WTC11 (cell line): ENCODE measurements around the gene PDE3B. TPM values are rescaled to one million over a fixed set of nuclear protein-coding genes. Genes with fewer than 3 reads are reported as not detected.
"Not testable (repeated sequence)": the region's sequence is repeated elsewhere in the genome, so short reads cannot be mapped to it uniquely, and the experiment has no call there.

Experiments
- ATAC-seq: fragments of 200-7000 bp; cut with Tn5 transposase; 2 replicates; pipeline ENCODE4 v1.10.0; 2021; ENCODE audit warnings: mild to moderate bottlenecking, moderate library complexity
- CTCF ChIA-PET: fragments of 300-600 bp; sonication (Branson Sonifier 250); formaldehyde crosslinking; loops from one replicate; lab custom pipeline; 2021; ENCODE audit warnings: antibody characterized with exemption; lab: Charles Lee
- POLR2A ChIA-PET: fragments of 350-600 bp; sonication (Branson Sonifier 250); formaldehyde crosslinking; loops from one replicate; lab custom pipeline; 2021; ENCODE audit warnings: antibody characterized with exemption; lab: Charles Lee
- DNase-seq: peaks from one replicate; pipeline ENCODE4 v3.0.0; 2021; ENCODE audit warnings: low spot score
- H3K27ac Mint-ChIP-seq: 2 replicates; pipeline ENCODE4 v1.8.0; 2021; ENCODE audit warnings: mixed read lengths
- H3K27me3 Mint-ChIP-seq: 2 replicates; pipeline ENCODE4 v1.8.0; 2021; ENCODE audit warnings: low read depth, mild to moderate bottlenecking, moderate library complexity, mixed read lengths
- H3K36me3 Mint-ChIP-seq: 2 replicates; pipeline ENCODE4 v1.8.0; 2021; ENCODE audit warnings: mixed read lengths
- H3K4me1 Mint-ChIP-seq: 2 replicates; pipeline ENCODE4 v1.8.0; 2022; ENCODE audit warnings: mixed read lengths
- H3K4me3 Mint-ChIP-seq: 2 replicates; pipeline ENCODE4 v1.8.0; 2021; ENCODE audit warnings: mild to moderate bottlenecking, moderate library complexity, mixed read lengths
- H3K9me3 Mint-ChIP-seq: 2 replicates; pipeline ENCODE4 v1.8.0; 2021; ENCODE audit warnings: mixed read lengths
- AFF4 ChIP-seq: sonication (generic); formaldehyde crosslinking; IDR thresholded peaks from 2 replicates; pipeline ENCODE4 v1.8.1; 2023; ENCODE audit warnings: mild to moderate bottlenecking, missing genetic modification reagents, borderline replicate concordance
- ARID4B ChIP-seq: sonication (generic); formaldehyde crosslinking; IDR thresholded peaks from 2 replicates; pipeline ENCODE4 v1.8.0; 2023; ENCODE audit warnings: missing genetic modification reagents, mild to moderate bottlenecking, borderline replicate concordance
- ATF2 ChIP-seq: sonication (generic); formaldehyde crosslinking; IDR thresholded peaks from 2 replicates; pipeline ENCODE4 v1.8.1; 2022; ENCODE audit warnings: low read depth, missing genetic modification reagents, borderline replicate concordance
- ESRRA ChIP-seq: sonication (generic); formaldehyde crosslinking; IDR thresholded peaks from 2 replicates; pipeline ENCODE4 v1.8.1; 2022; ENCODE audit warnings: mild to moderate bottlenecking, missing genetic modification reagents, borderline replicate concordance
- JAZF1 ChIP-seq: fragments of 250-450 bp; sonication (Bioruptor Pico); IDR thresholded peaks from 2 replicates; pipeline ENCODE4 v1.9.0; 2021; ENCODE audit warnings: moderate library complexity, mild to moderate bottlenecking, inconsistent platforms
- MAX ChIP-seq: sonication (generic); formaldehyde crosslinking; IDR thresholded peaks from 2 replicates; pipeline ENCODE4 v1.8.0; 2022; ENCODE audit warnings: mild to moderate bottlenecking, missing genetic modification reagents
- USF1 ChIP-seq: sonication (generic); formaldehyde crosslinking; IDR thresholded peaks from 2 replicates; pipeline ENCODE4 v1.8.0; 2022; ENCODE audit warnings: mild to moderate bottlenecking, missing genetic modification reagents
- ZNF121 ChIP-seq: sonication (generic); formaldehyde crosslinking; IDR thresholded peaks from 2 replicates; pipeline ENCODE4 v1.8.0; 2023; ENCODE audit warnings: missing genetic modification reagents
- ZNF317 ChIP-seq: sonication (generic); formaldehyde crosslinking; IDR thresholded peaks from 2 replicates; pipeline ENCODE4 v1.8.1; 2023; ENCODE audit warnings: low read depth, mild to moderate bottlenecking, moderate library complexity, missing genetic modification reagents, borderline replicate concordance
- ZNF396 ChIP-seq: fragments of 250-450 bp; sonication (Bioruptor Pico); IDR thresholded peaks from 2 replicates; pipeline ENCODE4 v1.8.0; 2021; ENCODE audit warnings: mild to moderate bottlenecking, moderate library complexity, borderline replicate concordance
- ZNF425 ChIP-seq: fragments of 250-450 bp; sonication (Bioruptor Pico); conservative IDR thresholded peaks from 2 replicates; pipeline ENCODE4 v1.9.0; 2021; ENCODE audit warnings: mild to moderate bottlenecking
- total RNA-seq: library from RNA; stranded (reverse); gene quantifications from 3 replicates; pipeline ENCODE4 v1.2.3, GENCODE V29; 2021
- TF ChIP-seq, protein P1 (sequence below): fragments of 250-450 bp; sonication (Bioruptor Pico); IDR thresholded peaks from 2 replicates; pipeline ENCODE4 v1.9.0; 2021; ENCODE audit warnings: mild to moderate bottlenecking, borderline replicate concordance
- TF ChIP-seq, protein P2 (sequence below): sonication (generic); formaldehyde crosslinking; IDR thresholded peaks from 2 replicates; pipeline ENCODE4 v1.8.0; 2022; ENCODE audit warnings: mild to moderate bottlenecking, missing genetic modification reagents

PDE3B gene
- total RNA-seq, 1 experiment from 2014 or later = 9.6 TPM

GRCh38 chr11:14713496-14714244, 70.1 kb downstream of the PDE3B start:
- Mint-ChIP-seq H3K27me3 (no peaks in the 10 kb centered on the region), H3K9me3 (no peaks in the 10 kb centered on the region), H3K4me3 (no peak overlapping the region), H3K27ac (no peak overlapping the region), H3K4me1 (peaks cover 6% of the 10 kb centered on the region), H3K36me3 (no peaks in the 10 kb centered on the region)
- TF ChIP-seq ATF2 = no peak
- TF ChIP-seq, protein P1, sequence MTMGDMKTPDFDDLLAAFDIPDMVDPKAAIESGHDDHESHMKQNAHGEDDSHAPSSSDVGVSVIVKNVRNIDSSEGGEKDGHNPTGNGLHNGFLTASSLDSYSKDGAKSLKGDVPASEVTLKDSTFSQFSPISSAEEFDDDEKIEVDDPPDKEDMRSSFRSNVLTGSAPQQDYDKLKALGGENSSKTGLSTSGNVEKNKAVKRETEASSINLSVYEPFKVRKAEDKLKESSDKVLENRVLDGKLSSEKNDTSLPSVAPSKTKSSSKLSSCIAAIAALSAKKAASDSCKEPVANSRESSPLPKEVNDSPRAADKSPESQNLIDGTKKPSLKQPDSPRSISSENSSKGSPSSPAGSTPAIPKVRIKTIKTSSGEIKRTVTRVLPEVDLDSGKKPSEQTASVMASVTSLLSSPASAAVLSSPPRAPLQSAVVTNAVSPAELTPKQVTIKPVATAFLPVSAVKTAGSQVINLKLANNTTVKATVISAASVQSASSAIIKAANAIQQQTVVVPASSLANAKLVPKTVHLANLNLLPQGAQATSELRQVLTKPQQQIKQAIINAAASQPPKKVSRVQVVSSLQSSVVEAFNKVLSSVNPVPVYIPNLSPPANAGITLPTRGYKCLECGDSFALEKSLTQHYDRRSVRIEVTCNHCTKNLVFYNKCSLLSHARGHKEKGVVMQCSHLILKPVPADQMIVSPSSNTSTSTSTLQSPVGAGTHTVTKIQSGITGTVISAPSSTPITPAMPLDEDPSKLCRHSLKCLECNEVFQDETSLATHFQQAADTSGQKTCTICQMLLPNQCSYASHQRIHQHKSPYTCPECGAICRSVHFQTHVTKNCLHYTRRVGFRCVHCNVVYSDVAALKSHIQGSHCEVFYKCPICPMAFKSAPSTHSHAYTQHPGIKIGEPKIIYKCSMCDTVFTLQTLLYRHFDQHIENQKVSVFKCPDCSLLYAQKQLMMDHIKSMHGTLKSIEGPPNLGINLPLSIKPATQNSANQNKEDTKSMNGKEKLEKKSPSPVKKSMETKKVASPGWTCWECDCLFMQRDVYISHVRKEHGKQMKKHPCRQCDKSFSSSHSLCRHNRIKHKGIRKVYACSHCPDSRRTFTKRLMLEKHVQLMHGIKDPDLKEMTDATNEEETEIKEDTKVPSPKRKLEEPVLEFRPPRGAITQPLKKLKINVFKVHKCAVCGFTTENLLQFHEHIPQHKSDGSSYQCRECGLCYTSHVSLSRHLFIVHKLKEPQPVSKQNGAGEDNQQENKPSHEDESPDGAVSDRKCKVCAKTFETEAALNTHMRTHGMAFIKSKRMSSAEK (CRISPR knock-in tag) = no peak
- TF ChIP-seq JAZF1 (CRISPR knock-in tag) = no peak
- no peak for TF ChIP-seq USF1
- no peak for TF ChIP-seq ARID4B
- TF ChIP-seq ZNF121 (CRISPR knock-in tag) = no peak
- TF ChIP-seq, protein P2, sequence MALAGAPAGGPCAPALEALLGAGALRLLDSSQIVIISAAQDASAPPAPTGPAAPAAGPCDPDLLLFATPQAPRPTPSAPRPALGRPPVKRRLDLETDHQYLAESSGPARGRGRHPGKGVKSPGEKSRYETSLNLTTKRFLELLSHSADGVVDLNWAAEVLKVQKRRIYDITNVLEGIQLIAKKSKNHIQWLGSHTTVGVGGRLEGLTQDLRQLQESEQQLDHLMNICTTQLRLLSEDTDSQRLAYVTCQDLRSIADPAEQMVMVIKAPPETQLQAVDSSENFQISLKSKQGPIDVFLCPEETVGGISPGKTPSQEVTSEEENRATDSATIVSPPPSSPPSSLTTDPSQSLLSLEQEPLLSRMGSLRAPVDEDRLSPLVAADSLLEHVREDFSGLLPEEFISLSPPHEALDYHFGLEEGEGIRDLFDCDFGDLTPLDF = no peak
- no peak for TF ChIP-seq ESRRA
- no peak for TF ChIP-seq ZNF425
- TF ChIP-seq MAX (CRISPR knock-in tag) = no peak
- TF ChIP-seq AFF4 (CRISPR knock-in tag) = no peak
- no peak for TF ChIP-seq ZNF317 (CRISPR knock-in tag)
- TF ChIP-seq ZNF396 (CRISPR knock-in tag) = no peak
- CTCF ChIA-PET = interaction anchor here (0.6 to 1.1 kb wide), 2 partner anchors 60 to 361 kb away, joined by 3 to 4 read pairs; no protein-coding TSS in a partner anchor
- ATAC-seq (no peak), DNase-seq (no peak)
- POLR2A ChIA-PET = no interaction called here

DNA sequence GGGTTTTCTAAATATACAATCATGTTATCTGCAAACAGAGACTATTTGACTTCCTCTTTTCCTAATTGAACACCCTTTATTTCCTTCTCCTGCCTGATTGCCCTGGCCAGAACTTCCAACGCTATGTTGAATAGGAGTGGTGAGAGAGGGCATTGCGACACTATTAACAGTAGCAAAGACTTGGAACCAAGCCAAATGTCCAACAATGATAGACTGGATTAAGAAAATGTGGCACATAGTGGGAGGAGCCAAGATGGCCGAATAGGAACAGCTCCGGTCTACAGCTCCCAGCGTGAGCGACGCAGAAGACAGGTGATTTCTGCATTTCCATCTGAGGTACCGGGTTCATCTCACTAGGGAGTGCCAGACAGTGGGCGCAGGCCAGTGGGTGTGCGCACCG, 72.1 kb downstream of the PDE3B start:
- POLR2A ChIA-PET, DNase-seq, H3K27me3 Mint-ChIP-seq, H3K4me1 Mint-ChIP-seq, ATAC-seq, CTCF ChIA-PET, H3K36me3 Mint-ChIP-seq, H3K9me3 Mint-ChIP-seq: not testable (repeated sequence)
- Mint-ChIP-seq H3K27ac (peak overlapping the region; percentile 81), H3K4me3 (peak overlapping the region; percentile 62)
